ENCODE data around the gene AGPAT4. TPM values are rescaled to one million over a fixed set of nuclear protein-coding genes. Genes with fewer than 3 reads are reported as not detected.

The AGPAT4 gene
- total RNA-seq, 1 experiment from 2014 or later: 10.1 TPM

- no TSS peak for BruUV-seq (replicated peaks)
- TF ChIP-seq CTCF (conservative IDR thresholded peaks at IDR 0.05; ENCODE audit: low read depth, low read length): no peak
- no peak for TF ChIP-seq EZH2 (IDR thresholded peaks at IDR 0.05; ENCODE audit: borderline replicate concordance, low read depth, low read length, poor library complexity, severe bottlenecking)
- Histone ChIP-seq H3K27ac (ENCODE audit: low read depth, low read length, poor library complexity, severe bottlenecking) (no peak overlapping the region), H3K27me3 (replicated peaks; ENCODE audit: insufficient read depth, low read depth, low read length, poor library complexity) (no peaks in the 10 kb centered on the region), H3K4me1 (ENCODE audit: insufficient read depth, low read length, poor library complexity, severe bottlenecking) (peaks cover 2% of the 10 kb centered on the region), H3K36me3 (ENCODE audit: insufficient read depth, low read length, poor library complexity, severe bottlenecking) (no peaks in the 10 kb centered on the region), H3K4me3 (ENCODE audit: low read depth, low read length, poor library complexity, severe bottlenecking) (no peak overlapping the region), H3K9me3 (ENCODE audit: low read depth, low read length, poor library complexity, severe bottlenecking) (no peaks in the 10 kb centered on the region)
- ChIA-PET POLR2A (ENCODE audit: low non-redundant PET) (no interaction called here), CTCF (no interaction called here)
- intact Hi-C loops (cut with micrococcal nuclease; ENCODE audit: unreplicated experiment): no loop called here
- no peak for DNase-seq (ENCODE audit: low spot score)
These were observed 74.9 kb downstream of the AGPAT4 start for GRCh38 chr6:161198783-161199460.

- BruUV-seq (replicated peaks): no TSS peak
- H3K27ac ChIP-seq (ENCODE audit: low read depth, low read length, poor library complexity, severe bottlenecking): no peak overlapping the region
- TF ChIP-seq EZH2 (IDR thresholded peaks at IDR 0.05; ENCODE audit: borderline replicate concordance, low read depth, low read length, poor library complexity, severe bottlenecking) (no peak), CTCF (conservative IDR thresholded peaks at IDR 0.05; ENCODE audit: low read depth, low read length) (no peak)
- H3K27me3 ChIP-seq (replicated peaks; ENCODE audit: insufficient read depth, low read depth, low read length, poor library complexity): no peaks in the 10 kb centered on the region
- ChIA-PET CTCF (no interaction called here), POLR2A (ENCODE audit: low non-redundant PET) (no interaction called here)
- DNase-seq (ENCODE audit: low spot score): peak; percentile 34
- no peaks in the 10 kb centered on the region for H3K9me3 ChIP-seq (ENCODE audit: low read depth, low read length, poor library complexity, severe bottlenecking)
- no peak overlapping the region for H3K4me3 ChIP-seq (ENCODE audit: low read depth, low read length, poor library complexity, severe bottlenecking)
- H3K36me3 ChIP-seq (ENCODE audit: insufficient read depth, low read length, poor library complexity, severe bottlenecking): no peaks in the 10 kb centered on the region
- intact Hi-C loops (cut with micrococcal nuclease; ENCODE audit: unreplicated experiment): no loop called here
- H3K4me1 ChIP-seq (ENCODE audit: insufficient read depth, low read length, poor library complexity, severe bottlenecking): peaks cover 2% of the 10 kb centered on the region
These were observed 75.7 kb downstream of the AGPAT4 start for GRCh38 chr6:161198176-161198575.

- H3K27ac ChIP-seq (ENCODE audit: low read depth, low read length, poor library complexity, severe bottlenecking): no peak overlapping the region
- H3K36me3 ChIP-seq (ENCODE audit: insufficient read depth, low read length, poor library complexity, severe bottlenecking): no peaks in the 10 kb centered on the region
- no peaks in the 10 kb centered on the region for H3K27me3 ChIP-seq (replicated peaks; ENCODE audit: insufficient read depth, low read depth, low read length, poor library complexity)
- peaks cover 2% of the 10 kb centered on the region for H3K4me1 ChIP-seq (ENCODE audit: insufficient read depth, low read length, poor library complexity, severe bottlenecking)
- CTCF ChIA-PET: no interaction called here
- intact Hi-C loops (cut with micrococcal nuclease; ENCODE audit: unreplicated experiment): no loop called here
- no TSS peak for BruUV-seq (replicated peaks)
- no peak for DNase-seq (ENCODE audit: low spot score)
- H3K4me3 ChIP-seq (ENCODE audit: low read depth, low read length, poor library complexity, severe bottlenecking): no peak overlapping the region
- TF ChIP-seq CTCF (conservative IDR thresholded peaks at IDR 0.05; ENCODE audit: low read depth, low read length) (no peak), EZH2 (IDR thresholded peaks at IDR 0.05; ENCODE audit: borderline replicate concordance, low read depth, low read length, poor library complexity, severe bottlenecking) (no peak)
- H3K9me3 ChIP-seq (ENCODE audit: low read depth, low read length, poor library complexity, severe bottlenecking): no peaks in the 10 kb centered on the region
- POLR2A ChIA-PET (ENCODE audit: low non-redundant PET): no interaction called here
These were observed 78.5 kb downstream of the AGPAT4 start for GRCh38 chr6:161195386-161195785.

Data from A673 (cell line).